Esophagus squamous epithelium (tissue), 5 donors: Measurements from ENCODE around the gene LMF1. TPM values are rescaled to one million over a fixed set of nuclear protein-coding genes. Genes with fewer than 3 reads are reported as not detected.

Source experiments
- DNase-seq: peaks from one replicate; lab custom pipeline; 2025; lab: John Stamatoyannopoulos, UW
- H3K27ac ChIP-seq, 4 donors: fragments of 200-600 bp; sonication (generic); one replicate each; pipeline ENCODE4 v1.5.1; 2016 to 2019; ENCODE audit warnings: mild to moderate bottlenecking in 1 of 4
- H3K27me3 ChIP-seq, 4 donors: fragments of 200-600 bp; sonication (generic); 1 replicate in 3 of 4; 2 replicates in 1 of 4; pipeline versions ENCODE4 v1.5.1 to v1.6.0; 2017 to 2021; ENCODE audit warnings: antibody characterized with exemption in 1 of 4
- H3K36me3 ChIP-seq, 3 donors: fragments of 200-600 bp; sonication (generic); one replicate each; pipeline ENCODE4 v1.5.1; 2016 to 2019
- H3K4me1 ChIP-seq, 3 donors: fragments of 200-600 bp; sonication (generic); one replicate each; pipeline ENCODE4 v1.5.1; 2017 to 2019
- H3K4me3 ChIP-seq, 4 donors: fragments of 200-600 bp; sonication (generic); 1 replicate in 3 of 4; 2 replicates in 1 of 4; pipeline ENCODE4 v1.5.1; 2016 to 2019; ENCODE audit warnings: mild to moderate bottlenecking in 2 of 4, moderate library complexity in 1 of 4
- H3K9me3 ChIP-seq, 3 donors: fragments of 200-600 bp; sonication (generic); one replicate each; pipeline ENCODE4 v1.5.1; 2016 to 2019
- CTCF ChIP-seq, 6 experiments: fragments of 450-650 bp in 4 of 6; fragments of 200-600 bp in 2 of 6; sonication (generic) in 2 of 6; IDR thresholded peaks; one replicate each; pipeline ENCODE4 v1.5.1; 2016 to 2019; ENCODE audit warnings: antibody characterized with exemption in 6 of 6, mild to moderate bottlenecking in 4 of 6, moderate library complexity in 4 of 6
- POLR2A ChIP-seq, 4 donors: fragments of 450-650 bp; IDR thresholded peaks; one replicate each; pipeline ENCODE4 v1.6.1; 2017; ENCODE audit warnings: antibody characterized with exemption in 4 of 4, mild to moderate bottlenecking in 4 of 4, moderate library complexity in 3 of 4
- WGBS, 2 donors: methylation state at CpG; one replicate each; pipeline ENCODE4 v1.1.5; 2018; 5-methylcytosine and 5-hydroxymethylcytosine counted together
- intact Hi-C: fragments of 100-400 bp; cut with DNase I; formaldehyde crosslinking; loops from one replicate; pipeline ENCODE4 v1.15.0; 2022
- total RNA-seq, 4 donors: library from RNA; depleted of rRNA; stranded (reverse); fragments of >200 nt; gene quantifications; one replicate each; pipeline ENCODE4 v1.1.0, GENCODE V29; 2016
- donor health status: DM: yes; HTN: yes; CAD: no.

Gene LMF1
- total RNA-seq, 4 donors from 2014 or later = 13.3 to 34.4 (median 23.8) TPM

- H3K4me1 ChIP-seq = peaks cover 7 to 18% (median 9%) of the 10 kb centered on the region in 3 donors
- no peaks in the 10 kb centered on the region for H3K9me3 ChIP-seq
- no peak for TF ChIP-seq CTCF (IDR thresholded peaks at IDR 0.05)
- no peak for TF ChIP-seq POLR2A (IDR thresholded peaks at IDR 0.05)
- DNase-seq = no peak
- H3K27me3 ChIP-seq = peaks cover 0 to 82% (median 0%) of the 10 kb centered on the region in 4 donors
- no peak overlapping the region for H3K4me3 ChIP-seq
- intact Hi-C loops = no loop called here
- H3K27ac ChIP-seq = no peak overlapping the region
- WGBS, 2 donors = 20% methylated on average over 2 of the region's 16 CpGs; no CpG with 5 or more reads in 1 of the 2 donors
- H3K36me3 ChIP-seq = no peaks in the 10 kb centered on the region
These were observed 36.6 kb upstream of the LMF1 start for GRCh38 chr16:1007284-1007850.

GRCh38 chr16:1006781-1007180, 36.0 kb upstream of the LMF1 start:
- no peak overlapping the region for H3K27ac ChIP-seq
- H3K4me1 ChIP-seq = peaks cover 9 to 20% (median 9%) of the 10 kb centered on the region in 3 donors
- no peaks in the 10 kb centered on the region for H3K36me3 ChIP-seq
- intact Hi-C loops = no loop called here
- H3K27me3 ChIP-seq = peaks cover 0 to 82% (median 0%) of the 10 kb centered on the region in 4 donors
- no peak overlapping the region for H3K4me3 ChIP-seq
- no CpG with 5 or more reads among the region's 25 CpGs for WGBS, 2 donors
- TF ChIP-seq POLR2A (IDR thresholded peaks at IDR 0.05) (no peak), CTCF (IDR thresholded peaks at IDR 0.05) (no peak)
- no peak for DNase-seq
- no peaks in the 10 kb centered on the region for H3K9me3 ChIP-seq

GRCh38 chr16:1005286-1005685, 34.5 kb upstream of the LMF1 start:
- no peak for DNase-seq
- intact Hi-C loops = no loop called here
- Histone ChIP-seq H3K4me3 (no peak overlapping the region), H3K27me3 (peaks cover 0 to 82% (median 0%) of the 10 kb centered on the region in 4 donors), H3K4me1 (peaks cover 9 to 20% (median 9%) of the 10 kb centered on the region in 3 donors), H3K9me3 (no peaks in the 10 kb centered on the region), H3K27ac (no peak overlapping the region), H3K36me3 (no peaks in the 10 kb centered on the region)
- 73 to 90% methylated on average over 2 to 10 of the region's 11 CpGs for WGBS, 2 donors
- no peak for TF ChIP-seq POLR2A (IDR thresholded peaks at IDR 0.05)
- no peak for TF ChIP-seq CTCF (IDR thresholded peaks at IDR 0.05)

GRCh38 chr16:1003391-1004347, 32.9 kb upstream of the LMF1 start:
- Histone ChIP-seq H3K9me3 (no peaks in the 10 kb centered on the region), H3K4me3 (no peak overlapping the region), H3K27ac (no peak overlapping the region), H3K27me3 (peaks cover 0 to 82% (median 0%) of the 10 kb centered on the region in 4 donors), H3K4me1 (peaks cover 9 to 20% (median 9%) of the 10 kb centered on the region in 3 donors), H3K36me3 (no peaks in the 10 kb centered on the region)
- 52 to 60% methylated on average over 1 to 16 of the region's 41 CpGs for WGBS, 2 donors
- TF ChIP-seq POLR2A (IDR thresholded peaks at IDR 0.05) (no peak), CTCF (IDR thresholded peaks at IDR 0.05) (no peak)
- no peak for DNase-seq
- intact Hi-C loops = no loop called here
